Right lung (tissue), 5 donors: Measurements from ENCODE around the gene CPT1C. TPM values are rescaled to one million over a fixed set of nuclear protein-coding genes. Genes with fewer than 3 reads are reported as not detected.

Experiments
- DNase-seq, 2 donors: peaks; one replicate each; pipeline ENCODE4 v3.0.0-alpha.2; 2013
- polyA plus RNA-seq, 5 donors: library from polyadenylated mRNA; unstranded; fragments of 120-200 nt; gene quantifications; one replicate each; pipeline versions ENCODE4 v1.2.1 to v1.2.3, GENCODE V29; 2013; ENCODE audit warnings: inconsistent platforms in 1 of 5, low replicate concordance in 1 of 5; ENCODE audit not compliant: insufficient read length in 5 of 5, insufficient read depth in 1 of 5

The CPT1C gene
- polyA plus RNA-seq, 5 donors, result 24.3 to 34.0 (median 27.8) TPM

- DNase-seq, result peak; percentile 93 to 95
Observed at GRCh38 chr19:49680421-49681351, 10.2 kb upstream of the CPT1C start.

DNA sequence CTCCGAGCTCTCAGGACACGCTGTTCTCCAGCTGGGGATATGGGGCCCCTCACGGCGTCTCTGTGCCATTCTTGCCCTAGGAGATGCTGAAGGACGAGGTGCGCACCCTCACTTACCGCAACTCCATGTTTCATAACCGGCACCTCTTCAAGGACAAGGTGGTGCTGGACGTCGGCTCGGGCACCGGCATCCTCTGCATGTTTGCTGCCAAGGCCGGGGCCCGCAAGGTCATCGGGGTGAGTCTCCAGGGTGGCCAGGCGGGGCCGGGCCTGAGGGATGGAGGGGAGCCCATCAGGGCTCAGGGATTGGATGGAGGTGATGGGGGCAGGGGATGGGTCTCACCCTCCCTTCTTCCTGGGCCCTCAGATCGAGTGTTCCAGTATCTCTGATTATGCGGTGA lies 9.1 kb upstream of the CPT1C start:
- no peak for DNase-seq

GRCh38 chr19:49682274-49682673 lies 8.6 kb upstream of the CPT1C start:
- DNase-seq, result no peak

DNA sequence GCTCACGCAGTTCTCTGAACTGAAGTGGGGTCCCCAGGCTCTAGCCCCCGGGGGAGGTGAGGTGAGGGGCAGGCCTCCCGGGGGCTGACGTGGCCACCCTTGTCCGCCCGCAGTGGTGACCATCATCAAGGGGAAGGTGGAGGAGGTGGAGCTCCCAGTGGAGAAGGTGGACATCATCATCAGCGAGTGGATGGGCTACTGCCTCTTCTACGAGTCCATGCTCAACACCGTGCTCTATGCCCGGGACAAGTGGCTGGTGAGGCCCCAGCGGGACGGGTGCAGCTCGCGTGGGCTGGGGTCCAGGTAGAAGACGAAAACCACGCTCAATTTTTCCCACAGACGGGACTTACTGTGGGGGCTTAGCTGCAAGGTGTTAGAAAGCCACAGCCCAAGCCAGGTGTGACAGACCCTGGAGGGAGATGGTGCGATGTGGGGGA lies 7.1 kb upstream of the CPT1C start:
- DNase-seq, result no peak

DNA sequence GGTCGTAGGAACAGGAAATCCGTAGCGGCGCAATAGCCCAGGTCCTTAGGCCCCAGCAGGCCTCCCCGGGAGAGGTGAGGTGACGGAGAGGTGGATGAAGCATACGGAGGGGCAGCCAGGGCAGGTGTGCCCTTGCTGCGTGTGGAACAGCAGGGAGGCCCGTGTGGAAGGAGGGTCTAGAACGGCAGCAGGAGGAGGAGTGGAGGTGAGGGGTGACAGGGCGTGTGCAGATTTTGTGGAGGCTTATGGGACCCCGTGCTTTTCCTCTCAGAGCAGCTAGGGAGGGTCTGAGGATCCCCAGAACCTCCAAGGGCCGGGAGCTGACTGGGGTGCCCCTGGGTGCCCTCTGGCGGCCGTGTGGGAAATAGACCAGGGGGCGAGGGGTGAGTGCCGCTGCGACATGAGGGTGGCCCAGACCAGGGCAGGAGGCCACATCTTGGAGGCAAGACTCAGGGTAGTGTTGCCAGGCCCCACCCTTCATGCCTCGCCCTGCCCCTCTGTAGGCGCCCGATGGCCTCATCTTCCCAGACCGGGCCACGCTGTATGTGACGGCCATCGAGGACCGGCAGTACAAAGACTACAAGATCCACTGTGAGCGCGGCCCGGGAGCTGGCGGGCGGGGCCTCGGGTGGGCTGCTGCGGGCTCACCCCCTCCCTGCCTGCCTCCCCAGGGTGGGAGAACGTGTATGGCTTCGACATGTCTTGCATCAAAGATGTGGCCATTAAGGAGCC lies 6.5 kb upstream of the CPT1C start:
- no peak for DNase-seq

GRCh38 chr19:49684983-49685553 lies 5.8 kb upstream of the CPT1C start:
- no peak for DNase-seq

- no peak for DNase-seq
Observed at GRCh38 chr19:49685845-49686332, 5.0 kb upstream of the CPT1C start.

DNA sequence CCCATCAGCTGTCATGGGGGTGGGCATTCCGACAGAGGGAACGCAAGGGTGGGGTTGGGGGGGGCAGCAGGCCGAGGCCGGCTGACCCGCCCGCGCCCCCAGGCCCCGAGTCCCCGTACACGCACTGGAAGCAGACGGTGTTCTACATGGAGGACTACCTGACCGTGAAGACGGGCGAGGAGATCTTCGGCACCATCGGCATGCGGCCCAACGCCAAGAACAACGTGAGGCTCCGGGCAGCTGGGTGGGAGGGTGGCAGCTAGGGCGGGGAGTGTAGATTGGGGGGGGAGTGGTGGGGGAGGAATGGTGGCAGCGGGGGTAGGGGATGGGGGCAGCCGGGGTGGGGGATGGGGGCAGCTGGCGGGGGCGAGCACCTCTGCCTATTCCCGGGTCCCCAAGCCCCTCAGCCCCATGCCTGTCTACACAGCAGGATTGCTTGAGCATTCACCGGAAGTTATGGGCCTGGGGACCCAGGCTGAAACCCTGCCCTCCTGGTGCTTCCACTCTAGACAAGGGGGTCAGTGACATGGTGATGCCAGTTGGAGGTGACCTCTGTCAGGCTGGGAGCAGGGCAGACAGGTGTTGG lies 4.3 kb upstream of the CPT1C start:
- DNase-seq, result no peak

GRCh38 chr19:49687150-49687549 lies 3.8 kb upstream of the CPT1C start:
- no peak for DNase-seq

GRCh38 chr19:49687566-49688316 lies 3.2 kb upstream of the CPT1C start:
- no peak for DNase-seq

- DNase-seq, result no peak
Observed at GRCh38 chr19:49688531-49689132, 2.3 kb upstream of the CPT1C start.

GRCh38 chr19:49689133-49690078 lies 1.5 kb upstream of the CPT1C start, which contains the start of gene ADM5:
Gene ADM5, plus strand, starts transcription at chr19:49689594. Its CDS starts 244 bp downstream, at chr19:49689838.
- DNase-seq, result no peak

- DNase-seq, result no peak
Observed at GRCh38 chr19:49690079-49690655, 749 bp upstream of the CPT1C start.

GRCh38 chr19:49691243-49692146 lies 579 bp downstream of the CPT1C start:
- peak; percentile 57 to 58 for DNase-seq

DNA sequence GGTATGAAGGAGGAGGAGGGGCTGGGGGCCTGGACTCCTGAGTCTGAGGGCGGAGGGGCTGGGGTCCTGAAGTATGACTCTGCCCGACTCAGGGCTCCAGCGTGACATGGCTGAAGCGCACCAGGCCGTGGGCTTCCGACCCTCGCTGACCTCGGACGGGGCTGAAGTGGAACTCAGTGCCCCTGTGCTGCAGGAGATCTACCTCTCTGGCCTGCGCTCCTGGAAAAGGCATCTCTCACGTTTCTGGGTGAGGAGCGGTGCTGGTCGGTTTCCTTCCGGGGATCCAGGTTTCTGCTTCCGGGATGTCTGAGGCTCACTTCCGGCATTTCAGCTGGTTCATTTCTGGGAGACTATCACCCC lies 1.2 kb downstream of the CPT1C start:
- no peak for DNase-seq

DNA sequence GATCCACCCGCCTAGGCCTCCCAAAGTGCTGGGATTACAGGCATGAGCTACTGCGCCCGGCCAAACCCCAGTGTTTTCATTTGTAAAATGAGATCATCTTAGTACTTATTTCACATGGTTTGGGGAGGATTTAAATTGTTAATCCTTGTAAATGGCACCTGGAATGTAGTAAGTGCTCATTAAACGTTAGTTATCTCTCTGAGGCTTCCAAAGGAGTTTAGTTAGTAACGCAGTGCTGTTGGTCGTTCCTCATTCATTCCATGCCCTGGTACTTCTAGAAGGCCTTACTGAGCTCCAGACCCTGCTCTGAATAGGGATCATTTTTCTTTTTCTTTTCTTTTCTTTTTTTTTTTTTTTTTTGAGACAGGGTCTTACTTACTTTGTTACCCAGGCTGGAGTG lies 5.2 kb downstream of the CPT1C start:
- no peak for DNase-seq

DNA sequence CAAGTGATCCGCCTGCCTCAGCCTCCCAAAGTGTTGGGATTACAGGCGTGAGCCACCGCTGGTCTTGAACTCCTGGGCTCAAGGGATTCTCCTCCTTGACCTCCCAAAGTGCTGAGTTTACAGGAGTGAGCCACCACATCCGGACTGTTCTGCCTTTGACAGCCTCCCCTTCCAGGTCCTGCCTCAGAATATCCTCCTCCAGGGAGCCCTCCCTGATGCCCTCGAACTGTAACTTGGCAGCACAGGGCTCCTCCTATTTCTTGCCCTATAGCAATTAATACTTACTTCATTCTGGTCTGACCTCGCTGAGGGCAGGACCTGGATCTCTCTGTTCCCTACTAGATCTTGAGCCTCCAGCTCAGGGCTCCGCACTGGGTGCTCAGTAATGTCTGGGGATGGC lies 5.9 kb downstream of the CPT1C start:
- no peak for DNase-seq

DNA sequence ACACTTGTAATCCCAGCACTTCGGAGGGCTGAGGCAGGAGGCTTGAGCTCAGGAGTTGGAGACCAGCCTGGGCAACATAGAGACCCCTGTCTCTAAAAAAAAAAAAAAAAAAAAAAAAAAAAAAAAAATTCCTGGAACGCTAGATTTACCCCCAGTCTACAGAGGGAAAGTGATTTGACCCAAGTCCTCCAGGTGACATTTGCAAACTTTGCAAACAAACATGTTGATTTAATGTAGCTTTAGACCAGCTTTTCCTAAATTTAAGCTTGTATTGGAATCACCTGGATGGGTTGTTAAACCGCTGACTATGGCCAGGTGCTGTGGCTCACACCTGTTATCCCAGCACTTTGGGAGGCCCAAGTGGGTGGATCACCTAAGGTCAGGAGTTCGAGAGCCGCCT lies 8.4 kb downstream of the CPT1C start:
- no peak for DNase-seq
